ENCODE results near the gene EFNA1. TPM values are rescaled to one million over a fixed set of nuclear protein-coding genes. Genes with fewer than 3 reads are reported as not detected.
"Not testable (repeated sequence)": the region's sequence is repeated elsewhere in the genome, so short reads cannot be mapped to it uniquely, and the experiment has no call there.

EFNA1 gene
- total RNA-seq, 1 donor from 2014 or later, result 22.1 TPM

GRCh38 chr1:155166051-155166470, 38.4 kb downstream of the EFNA1 start:
- Mint-ChIP-seq H3K4me1 (ENCODE audit: low read depth) (peaks cover 3% of the 10 kb centered on the region), H3K36me3 (ENCODE audit: insufficient read depth) (peaks cover 4% of the 10 kb centered on the region), H3K4me3 (ENCODE audit: low read depth) (no peak overlapping the region), H3K9me3 (ENCODE audit: low read depth) (no peaks in the 10 kb centered on the region), H3K27me3 (peaks cover 2% of the 10 kb centered on the region), H3K27ac (no peak overlapping the region)
- TF ChIP-seq, protein P1, sequence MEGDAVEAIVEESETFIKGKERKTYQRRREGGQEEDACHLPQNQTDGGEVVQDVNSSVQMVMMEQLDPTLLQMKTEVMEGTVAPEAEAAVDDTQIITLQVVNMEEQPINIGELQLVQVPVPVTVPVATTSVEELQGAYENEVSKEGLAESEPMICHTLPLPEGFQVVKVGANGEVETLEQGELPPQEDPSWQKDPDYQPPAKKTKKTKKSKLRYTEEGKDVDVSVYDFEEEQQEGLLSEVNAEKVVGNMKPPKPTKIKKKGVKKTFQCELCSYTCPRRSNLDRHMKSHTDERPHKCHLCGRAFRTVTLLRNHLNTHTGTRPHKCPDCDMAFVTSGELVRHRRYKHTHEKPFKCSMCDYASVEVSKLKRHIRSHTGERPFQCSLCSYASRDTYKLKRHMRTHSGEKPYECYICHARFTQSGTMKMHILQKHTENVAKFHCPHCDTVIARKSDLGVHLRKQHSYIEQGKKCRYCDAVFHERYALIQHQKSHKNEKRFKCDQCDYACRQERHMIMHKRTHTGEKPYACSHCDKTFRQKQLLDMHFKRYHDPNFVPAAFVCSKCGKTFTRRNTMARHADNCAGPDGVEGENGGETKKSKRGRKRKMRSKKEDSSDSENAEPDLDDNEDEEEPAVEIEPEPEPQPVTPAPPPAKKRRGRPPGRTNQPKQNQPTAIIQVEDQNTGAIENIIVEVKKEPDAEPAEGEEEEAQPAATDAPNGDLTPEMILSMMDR (IDR thresholded peaks at IDR 0.05; ENCODE audit: unreplicated experiment), result no peak
- DNase-seq (ENCODE audit: low spot score, unreplicated experiment), result no peak

DNA sequence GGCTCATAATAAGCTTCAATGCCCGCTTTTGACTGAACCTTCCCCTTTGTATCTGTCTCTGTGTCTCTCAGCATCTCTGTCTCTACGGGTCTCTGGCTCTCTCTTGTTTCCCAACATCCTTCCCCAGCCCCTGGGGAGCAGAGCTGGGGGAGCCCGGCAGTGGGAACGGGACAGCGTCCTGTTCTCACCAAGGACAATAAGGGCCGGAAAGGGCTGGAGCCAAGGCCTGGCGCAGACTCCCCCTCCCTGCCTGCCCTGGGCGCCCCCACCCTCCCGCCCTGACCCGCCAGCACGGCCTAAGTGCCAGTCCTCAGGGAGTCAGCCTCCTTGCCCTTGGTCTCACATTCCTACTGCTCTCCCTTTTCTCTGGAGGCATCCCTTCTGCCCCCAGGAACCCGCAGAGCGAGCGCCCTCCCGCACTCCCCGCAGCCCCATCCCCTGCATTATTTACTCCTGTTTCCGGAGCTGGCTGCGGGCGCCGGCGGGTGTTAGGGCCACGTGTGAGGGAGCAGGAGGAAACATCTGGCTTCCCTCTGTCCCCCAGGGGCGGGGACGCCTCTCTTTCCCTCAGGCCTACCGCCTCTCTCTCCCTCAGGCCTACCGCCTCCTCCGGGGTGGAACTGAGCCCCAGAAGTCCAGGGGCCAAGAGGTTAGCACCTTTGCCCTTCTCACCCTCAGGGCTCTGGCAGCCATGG, 38.9 kb downstream of the EFNA1 start:
- DNase-seq (ENCODE audit: low spot score, unreplicated experiment), result no peak
- no peak overlapping the region for H3K27ac Mint-ChIP-seq
- H3K4me3 Mint-ChIP-seq (ENCODE audit: low read depth), result no peak overlapping the region
- peaks cover 3% of the 10 kb centered on the region for H3K4me1 Mint-ChIP-seq (ENCODE audit: low read depth)
- H3K9me3 Mint-ChIP-seq (ENCODE audit: low read depth), result no peaks in the 10 kb centered on the region
- peaks cover 2% of the 10 kb centered on the region for H3K27me3 Mint-ChIP-seq
- TF ChIP-seq, protein P1 (IDR thresholded peaks at IDR 0.05; ENCODE audit: unreplicated experiment), result no peak
- peaks cover 4% of the 10 kb centered on the region for H3K36me3 Mint-ChIP-seq (ENCODE audit: insufficient read depth)

GRCh38 chr1:155167166-155168104, 39.8 kb downstream of the EFNA1 start:
- Mint-ChIP-seq H3K27ac (peak overlapping the region; percentile 76), H3K27me3 (peaks cover 2% of the 10 kb centered on the region), H3K36me3 (ENCODE audit: insufficient read depth) (peaks cover 4% of the 10 kb centered on the region), H3K4me1 (ENCODE audit: low read depth) (peaks cover 7% of the 10 kb centered on the region), H3K9me3 (ENCODE audit: low read depth) (no peaks in the 10 kb centered on the region), H3K4me3 (ENCODE audit: low read depth) (peak overlapping the region; percentile 29)
- peak; percentile 79 for DNase-seq (ENCODE audit: low spot score, unreplicated experiment)
- TF ChIP-seq, protein P1 (IDR thresholded peaks at IDR 0.05; ENCODE audit: unreplicated experiment), result peak; percentile 80

- not testable (repeated sequence) for H3K9me3 Mint-ChIP-seq (ENCODE audit: low read depth); H3K36me3 Mint-ChIP-seq (ENCODE audit: insufficient read depth); H3K27me3 Mint-ChIP-seq; DNase-seq (ENCODE audit: low spot score, unreplicated experiment); H3K4me1 Mint-ChIP-seq (ENCODE audit: low read depth); H3K27ac Mint-ChIP-seq; H3K4me3 Mint-ChIP-seq (ENCODE audit: low read depth)
Measured at GRCh38 chr1:155168105-155168445, 40.4 kb downstream of the EFNA1 start.

DNA sequence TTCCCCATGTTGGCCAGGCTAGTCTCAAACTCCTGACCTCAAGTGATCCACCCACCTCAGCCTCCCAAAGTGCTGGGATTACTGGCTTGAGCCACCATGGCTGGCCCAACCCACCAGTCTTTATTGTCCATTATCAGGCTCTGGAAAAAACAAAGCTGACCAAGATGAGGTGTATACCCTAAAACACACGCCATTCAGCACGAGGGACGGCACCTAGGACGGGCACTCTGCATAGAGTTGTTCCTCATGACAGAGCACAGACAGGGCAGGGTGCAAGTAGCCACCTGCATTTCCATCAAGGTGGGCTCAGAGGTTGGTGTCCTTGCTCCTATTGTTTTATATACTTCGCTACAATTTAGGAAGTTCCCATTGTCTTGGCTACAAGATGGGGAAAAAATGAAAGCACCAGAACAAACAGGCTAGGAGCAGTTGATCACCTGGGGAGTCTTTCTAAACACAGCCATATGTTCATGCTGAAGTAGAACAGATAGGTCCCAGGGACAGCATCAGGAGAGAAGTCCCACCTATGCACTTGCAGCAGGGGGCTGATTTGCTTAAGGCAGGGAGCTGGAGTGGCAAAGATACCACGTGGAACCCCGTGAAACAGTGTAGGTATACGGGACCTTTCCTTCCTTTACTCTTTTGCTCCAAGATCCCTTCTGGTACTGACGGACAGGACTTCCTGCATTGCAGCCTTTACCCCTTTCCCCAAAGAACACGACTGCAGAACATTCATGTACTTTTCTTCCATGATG, 41.0 kb downstream of the EFNA1 start:
- TF ChIP-seq, protein P1 (IDR thresholded peaks at IDR 0.05; ENCODE audit: unreplicated experiment), result no peak
- no peak overlapping the region for H3K27ac Mint-ChIP-seq
- peaks cover 15% of the 10 kb centered on the region for H3K4me1 Mint-ChIP-seq (ENCODE audit: low read depth)
- H3K36me3 Mint-ChIP-seq (ENCODE audit: insufficient read depth), result peaks cover 4% of the 10 kb centered on the region
- H3K4me3 Mint-ChIP-seq (ENCODE audit: low read depth), result no peak overlapping the region
- no peaks in the 10 kb centered on the region for H3K9me3 Mint-ChIP-seq (ENCODE audit: low read depth)
- DNase-seq (ENCODE audit: low spot score, unreplicated experiment), result no peak
- peaks cover 2% of the 10 kb centered on the region for H3K27me3 Mint-ChIP-seq

Data from progenitor cell of endocrine pancreas (in vitro differentiated cells).